Right lobe of liver (tissue), 6 donors: ENCODE measurements around the gene KCNMA1. TPM values are rescaled to one million over a fixed set of nuclear protein-coding genes. Genes with fewer than 3 reads are reported as not detected.

Source experiments
- ATAC-seq, 4 donors: fragments of 200-7000 bp; cut with Tn5 transposase; one replicate each; pipeline ENCODE4 v1.9.1; 2020; ENCODE audit warnings: mild to moderate bottlenecking in 4 of 4, moderate library complexity in 4 of 4
- DNase-seq, 3 donors: peaks; one replicate each; pipeline ENCODE4 v3.0.0-alpha.2; 2020
- H3K27ac ChIP-seq, 3 donors: fragments of 200-600 bp; one replicate each; pipeline ENCODE4 v1.8.0; 2022
- H3K27me3 ChIP-seq, 2 donors: fragments of 200-600 bp; one replicate each; pipeline ENCODE4 v1.8.0; 2022
- H3K36me3 ChIP-seq, 4 donors: fragments of 200-600 bp; sonication (generic) in 1 of 4; one replicate each; pipeline versions ENCODE4 v1.5.1 to v1.8.0; 2017 to 2022; ENCODE audit warnings: control low read depth in 1 of 4
- H3K4me1 ChIP-seq, 4 donors: fragments of 200-600 bp; sonication (generic) in 1 of 4; one replicate each; pipeline versions ENCODE4 v1.5.1 to v1.8.0; 2017 to 2022; ENCODE audit warnings: control low read depth in 1 of 4
- H3K4me3 ChIP-seq, 3 donors: fragments of 200-600 bp; one replicate each; pipeline ENCODE4 v1.8.0; 2022
- H3K9me3 ChIP-seq, 4 donors: fragments of 200-600 bp; sonication (generic) in 1 of 4; one replicate each; pipeline versions ENCODE4 v1.5.1 to v1.8.0; 2017 to 2022; ENCODE audit warnings: control low read depth in 1 of 4
- POLR2A ChIP-seq: fragments of 450-650 bp; IDR thresholded peaks from one replicate; pipeline ENCODE4 v1.6.1; 2017; ENCODE audit warnings: antibody characterized with exemption, mild to moderate bottlenecking
- WGBS: methylation state at CpG from one replicate; pipeline ENCODE4 v1.1.6; 2018; ENCODE audit warnings: low coverage, low lambda C conversion rate; ENCODE audit not compliant: insufficient coverage; ENCODE audit errors: missing lambda C conversion rate; 5-methylcytosine and 5-hydroxymethylcytosine counted together
- intact Hi-C, 2 donors: fragments of 100-400 bp; cut with DNase I; formaldehyde crosslinking; loops; one replicate each; pipeline versions ENCODE4 v1.11.2 to v1.14.1; 2022
- total RNA-seq, 6 experiments: library from RNA; depleted of rRNA in 2 of 6; stranded (reverse); fragments of >200 nt in 2 of 6; fragmentation: NEBNext Ultra II Directional in 3 of 6; extraction: Animal tissue kit (Norgen Biotek cat#: 25700) in 3 of 6; gene quantifications; one replicate each; pipeline versions ENCODE4 v1.1.0 to v1.2.4, GENCODE V29; 2016 to 2023
- TF ChIP-seq, protein P1 (sequence below), 4 donors: fragments of 200-600 bp in 3 of 4; fragments of 450-650 bp in 1 of 4; IDR thresholded peaks; one replicate each; pipeline versions ENCODE4 v1.5.1 to v1.8.0; 2016 to 2022; ENCODE audit warnings: antibody characterized with exemption in 4 of 4, mild to moderate bottlenecking in 2 of 4
- donor health status: DM: no; HTN: yes; CAD: no.
- donor health status: DM: no; HTN: no; CAD: no.
- donor health status: DM: no; HTN: no; CAD: no.
- donor health status: DM: no; HTN: yes; CAD: no.
- donor health status: DM: no; HTN: yes; CAD: no.

Gene KCNMA1
- total RNA-seq, 6 experiments from 2014 or later, result 5.7 to 48.0 (median 15.1) TPM

DNA sequence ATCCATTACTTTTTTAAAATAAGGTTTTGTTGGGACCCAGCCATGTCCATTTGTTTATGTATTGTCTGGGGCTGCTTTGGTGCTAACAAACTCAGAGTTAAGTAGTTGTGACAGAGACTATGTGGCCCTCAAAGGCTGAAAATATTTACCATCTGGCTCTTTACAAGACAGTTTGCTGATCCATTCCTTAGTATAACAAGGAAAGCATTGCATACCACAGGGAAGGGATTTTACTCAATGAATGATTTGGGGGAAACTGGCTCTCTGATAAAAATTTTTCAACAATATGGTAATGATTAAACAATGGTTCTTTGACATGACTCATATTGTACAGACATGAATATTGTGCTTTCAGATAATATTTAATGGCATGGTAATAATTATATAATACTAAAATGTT, 738.1 kb downstream of the KCNMA1 start:
- no peak for ATAC-seq
- no peaks in the 10 kb centered on the region for H3K4me1 ChIP-seq
- H3K27ac ChIP-seq, result no peak overlapping the region
- no peaks in the 10 kb centered on the region for H3K9me3 ChIP-seq
- DNase-seq, result no peak
- no peaks in the 10 kb centered on the region for H3K36me3 ChIP-seq
- TF ChIP-seq, protein P1, sequence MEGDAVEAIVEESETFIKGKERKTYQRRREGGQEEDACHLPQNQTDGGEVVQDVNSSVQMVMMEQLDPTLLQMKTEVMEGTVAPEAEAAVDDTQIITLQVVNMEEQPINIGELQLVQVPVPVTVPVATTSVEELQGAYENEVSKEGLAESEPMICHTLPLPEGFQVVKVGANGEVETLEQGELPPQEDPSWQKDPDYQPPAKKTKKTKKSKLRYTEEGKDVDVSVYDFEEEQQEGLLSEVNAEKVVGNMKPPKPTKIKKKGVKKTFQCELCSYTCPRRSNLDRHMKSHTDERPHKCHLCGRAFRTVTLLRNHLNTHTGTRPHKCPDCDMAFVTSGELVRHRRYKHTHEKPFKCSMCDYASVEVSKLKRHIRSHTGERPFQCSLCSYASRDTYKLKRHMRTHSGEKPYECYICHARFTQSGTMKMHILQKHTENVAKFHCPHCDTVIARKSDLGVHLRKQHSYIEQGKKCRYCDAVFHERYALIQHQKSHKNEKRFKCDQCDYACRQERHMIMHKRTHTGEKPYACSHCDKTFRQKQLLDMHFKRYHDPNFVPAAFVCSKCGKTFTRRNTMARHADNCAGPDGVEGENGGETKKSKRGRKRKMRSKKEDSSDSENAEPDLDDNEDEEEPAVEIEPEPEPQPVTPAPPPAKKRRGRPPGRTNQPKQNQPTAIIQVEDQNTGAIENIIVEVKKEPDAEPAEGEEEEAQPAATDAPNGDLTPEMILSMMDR (IDR thresholded peaks at IDR 0.05), result no peak
- no peak for TF ChIP-seq POLR2A
- no peaks in the 10 kb centered on the region for H3K27me3 ChIP-seq
- no peak overlapping the region for H3K4me3 ChIP-seq
- intact Hi-C loops, result no loop called here

DNA sequence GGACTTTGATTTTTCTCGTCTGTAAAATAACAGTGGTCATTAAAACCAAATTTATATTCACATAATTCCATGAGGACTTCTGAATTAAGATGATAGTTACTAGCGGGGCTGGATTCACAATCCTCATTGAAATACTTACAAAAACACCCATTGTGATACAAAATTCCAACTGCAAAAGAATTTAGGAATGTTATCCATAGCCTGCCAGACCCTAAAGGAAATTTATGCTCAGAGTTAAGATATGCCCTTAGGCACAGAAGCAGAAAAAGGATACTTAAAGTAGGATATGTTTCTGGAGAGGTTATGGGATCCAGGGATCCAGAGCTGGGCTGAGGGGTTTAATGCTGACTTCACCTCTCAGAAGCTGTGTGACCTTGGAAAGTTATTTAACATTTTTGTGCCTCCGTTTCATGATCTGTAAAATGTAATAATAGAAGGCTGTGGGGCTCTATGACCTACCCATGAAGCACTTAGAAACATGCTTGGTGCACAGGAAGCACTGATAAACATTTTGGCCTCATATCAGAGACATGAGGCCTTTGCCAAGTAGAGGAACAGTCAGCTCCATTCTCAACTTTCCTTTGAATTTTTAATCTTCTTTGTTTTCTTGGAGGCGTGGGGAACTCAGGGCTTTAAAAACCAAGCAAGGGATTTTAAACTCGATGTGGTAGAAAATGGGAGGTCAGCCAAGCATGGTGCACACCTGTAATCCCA, 744.7 kb downstream of the KCNMA1 start:
- Histone ChIP-seq H3K4me1 (no peaks in the 10 kb centered on the region), H3K4me3 (no peak overlapping the region), H3K27ac (no peak overlapping the region), H3K27me3 (no peaks in the 10 kb centered on the region), H3K9me3 (no peaks in the 10 kb centered on the region), H3K36me3 (no peaks in the 10 kb centered on the region)
- WGBS, result 59% methylated on average over 5 of the region's 5 CpGs
- TF ChIP-seq, protein P1 (IDR thresholded peaks at IDR 0.05), result no peak
- TF ChIP-seq POLR2A, result no peak
- intact Hi-C loops, result no loop called here
- ATAC-seq, result peak in 1 of 4 donors; percentile 33
- DNase-seq, result no peak

DNA sequence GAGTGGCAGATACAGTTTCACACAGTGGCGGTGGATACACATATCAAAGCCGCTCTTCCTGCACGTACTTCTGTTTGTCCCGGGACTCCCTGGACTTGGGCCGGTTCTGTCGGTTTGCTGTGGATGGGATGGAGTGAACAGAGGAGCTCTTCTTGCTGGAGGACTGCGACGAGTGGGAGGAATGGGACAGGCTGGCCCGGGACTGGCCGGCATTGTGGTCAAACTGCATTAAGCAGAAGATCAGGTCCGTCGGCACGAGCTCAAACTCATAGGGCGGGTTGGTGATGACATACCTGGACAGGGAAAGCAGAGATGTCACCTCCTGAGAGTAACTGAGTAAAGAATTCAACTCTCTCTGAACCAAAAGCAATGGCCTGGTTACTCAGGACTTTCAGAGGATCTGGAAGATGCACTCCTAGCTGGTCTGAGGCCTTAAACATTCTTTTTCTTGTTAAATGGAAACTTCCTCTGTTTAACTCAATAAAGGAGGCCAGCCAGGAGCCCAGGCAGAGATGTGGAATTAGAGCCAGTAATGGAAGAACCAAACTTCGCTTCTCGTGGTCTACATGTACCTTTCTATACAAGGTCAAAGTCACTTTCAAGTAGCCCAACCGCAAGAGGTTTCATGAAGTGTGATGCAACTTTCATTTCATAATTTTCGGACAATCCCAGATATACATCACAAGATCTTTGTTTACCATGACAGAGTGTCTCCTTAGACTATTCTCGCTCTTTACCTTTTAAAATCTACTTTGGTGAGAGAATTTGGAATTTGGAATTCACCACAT, 750.2 kb downstream of the KCNMA1 start:
- no peak for DNase-seq
- intact Hi-C loops, result no loop called here

DNA sequence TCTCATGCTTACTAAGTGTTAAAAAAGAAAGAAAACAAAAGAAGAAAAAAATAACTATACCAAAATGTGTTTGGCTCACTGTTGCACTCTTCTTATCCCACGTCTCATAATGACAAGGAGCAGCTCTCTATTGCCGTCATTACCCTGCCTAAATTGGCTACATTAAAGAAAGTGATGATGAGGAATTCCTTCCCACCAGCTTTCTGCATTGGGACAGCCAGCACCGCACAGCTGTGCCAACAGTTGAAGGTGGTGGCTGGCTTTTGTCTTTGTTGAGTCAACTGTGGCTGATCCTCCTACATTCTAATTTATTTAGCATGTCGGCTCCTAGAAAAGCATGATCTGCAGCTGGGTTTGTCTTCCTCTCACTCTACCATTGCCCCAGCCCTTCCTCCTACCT, 751.8 kb downstream of the KCNMA1 start:
- TF ChIP-seq, protein P1 (IDR thresholded peaks at IDR 0.05), result no peak
- no peak for TF ChIP-seq POLR2A
- no peaks in the 10 kb centered on the region for H3K9me3 ChIP-seq
- intact Hi-C loops, result no loop called here
- DNase-seq (no peak), ATAC-seq (no peak)
- no peaks in the 10 kb centered on the region for H3K4me1 ChIP-seq
- WGBS, result 77% methylated on average over 4 of the region's 4 CpGs
- no peak overlapping the region for H3K4me3 ChIP-seq
- no peaks in the 10 kb centered on the region for H3K27me3 ChIP-seq
- no peak overlapping the region for H3K27ac ChIP-seq
- no peaks in the 10 kb centered on the region for H3K36me3 ChIP-seq

More for the DNA sequence above, 750.2 kb downstream of the KCNMA1 start:
- TF ChIP-seq, protein P1 (IDR thresholded peaks at IDR 0.05), result no peak
- TF ChIP-seq POLR2A, result no peak
- H3K9me3 ChIP-seq, result no peaks in the 10 kb centered on the region
- H3K27ac ChIP-seq, result no peak overlapping the region
- H3K4me3 ChIP-seq, result no peak overlapping the region
- WGBS, result 78% methylated on average over 10 of the region's 19 CpGs
- no peaks in the 10 kb centered on the region for H3K27me3 ChIP-seq
- H3K36me3 ChIP-seq, result no peaks in the 10 kb centered on the region
- no peak for ATAC-seq
- no peaks in the 10 kb centered on the region for H3K4me1 ChIP-seq
